HG03064 (cell line): ENCODE measurements around the gene RUNX1.
"Not testable (repeated sequence)": the region's sequence is repeated elsewhere in the genome, so short reads cannot be mapped to it uniquely, and the experiment has no call there.

ENCODE experiments used
- ATAC-seq: cut with Tn5 transposase; IDR thresholded peaks from one replicate; pipeline ENCODE4 v1.9.1; 2021; ENCODE audit warnings: low read depth; ENCODE audit not compliant: unreplicated experiment

Gene RUNX1

DNA sequence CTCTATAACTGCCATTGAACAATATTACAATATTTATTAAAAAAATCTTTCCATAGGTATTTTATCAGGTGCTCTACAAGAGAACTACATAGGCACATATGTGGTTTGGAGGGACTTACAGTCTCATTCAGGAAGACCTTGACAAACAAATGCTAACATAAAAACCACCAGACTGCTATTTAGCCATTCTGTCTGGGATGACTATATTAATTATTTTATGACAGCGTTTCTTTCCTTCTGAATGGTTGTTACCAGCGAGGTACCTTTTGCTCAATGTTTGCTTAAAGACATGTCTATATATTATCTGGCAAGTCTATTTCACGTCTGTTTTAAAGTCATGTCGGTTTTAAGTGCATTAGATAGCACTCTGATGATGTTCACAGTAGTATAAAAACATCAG, 69.7 kb downstream of the RUNX1 start:
- ATAC-seq = no peak

DNA sequence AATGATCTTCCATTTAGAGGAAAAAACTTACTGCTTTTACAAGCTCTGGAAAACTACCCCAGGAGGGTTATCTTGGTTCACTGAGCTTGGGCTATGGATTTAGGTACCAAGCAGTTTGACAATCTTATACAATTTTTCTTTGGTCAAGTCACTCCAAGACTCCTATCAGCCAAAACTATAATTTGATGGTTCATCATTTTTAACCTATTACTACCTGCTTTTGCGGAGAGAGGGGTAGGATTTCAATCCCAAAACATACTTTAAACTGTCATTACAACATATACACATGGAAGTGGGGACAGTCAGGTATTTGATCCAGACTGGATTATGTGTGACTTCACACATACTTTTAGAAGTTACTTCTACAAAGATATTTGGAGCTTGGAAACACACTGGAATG, 71.8 kb downstream of the RUNX1 start:
- no peak for ATAC-seq

DNA sequence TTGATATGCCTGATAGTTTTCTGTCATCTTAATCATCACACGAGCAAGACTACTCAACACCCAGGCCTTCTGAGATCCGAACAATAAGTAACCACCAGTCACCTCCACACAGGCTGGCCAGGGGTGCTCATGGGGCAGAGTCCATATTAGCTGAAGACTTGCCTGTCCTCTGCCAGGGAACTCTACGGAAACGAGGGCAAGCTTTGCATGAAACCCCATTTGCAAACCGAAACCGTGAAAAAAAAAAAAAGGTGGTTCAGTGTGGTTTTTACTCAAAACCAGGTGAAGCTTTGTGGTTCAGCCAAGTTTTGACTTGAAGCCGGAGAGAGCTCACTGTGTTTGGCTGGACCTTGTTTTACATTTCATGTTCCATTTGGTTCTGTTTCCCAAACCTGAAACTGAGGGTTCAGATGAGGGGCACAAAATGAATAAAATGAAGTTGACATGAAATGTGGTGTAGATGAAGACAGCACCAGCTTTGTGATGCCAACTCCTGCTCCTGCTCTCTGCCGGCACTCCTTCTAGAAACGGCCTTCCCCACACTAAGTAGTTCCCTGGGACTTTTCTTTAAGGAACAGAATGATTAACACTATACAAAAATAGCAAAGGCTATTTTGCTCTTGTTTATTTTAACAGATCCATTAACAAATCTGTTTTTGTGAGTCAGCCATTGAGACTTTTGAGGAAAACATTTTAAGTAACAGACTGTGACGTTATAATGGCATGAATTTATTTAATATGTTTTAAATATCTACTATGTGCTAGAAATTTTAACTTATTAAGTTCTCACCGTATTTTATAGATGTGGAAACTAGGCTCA, 74.7 kb downstream of the RUNX1 start:
- ATAC-seq = peak; percentile 88

DNA sequence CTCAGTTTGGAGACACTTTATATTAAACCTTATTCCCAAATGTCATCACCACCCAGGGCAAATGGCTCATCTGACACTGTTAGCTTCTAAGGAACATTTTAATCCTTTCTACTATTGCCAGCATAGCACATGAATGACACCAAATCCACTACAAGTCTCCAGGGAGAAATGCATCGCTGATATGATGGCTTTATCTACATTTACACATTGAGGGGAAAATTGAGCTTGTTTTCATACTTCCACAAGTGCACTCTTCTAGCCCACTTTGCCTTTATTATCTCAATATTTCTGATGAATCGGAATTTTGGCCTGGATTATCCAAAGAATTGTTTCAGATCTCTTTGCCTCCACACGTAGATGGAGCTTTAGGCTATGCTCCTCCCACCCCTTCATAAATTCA, 75.4 kb downstream of the RUNX1 start:
- no peak for ATAC-seq

DNA sequence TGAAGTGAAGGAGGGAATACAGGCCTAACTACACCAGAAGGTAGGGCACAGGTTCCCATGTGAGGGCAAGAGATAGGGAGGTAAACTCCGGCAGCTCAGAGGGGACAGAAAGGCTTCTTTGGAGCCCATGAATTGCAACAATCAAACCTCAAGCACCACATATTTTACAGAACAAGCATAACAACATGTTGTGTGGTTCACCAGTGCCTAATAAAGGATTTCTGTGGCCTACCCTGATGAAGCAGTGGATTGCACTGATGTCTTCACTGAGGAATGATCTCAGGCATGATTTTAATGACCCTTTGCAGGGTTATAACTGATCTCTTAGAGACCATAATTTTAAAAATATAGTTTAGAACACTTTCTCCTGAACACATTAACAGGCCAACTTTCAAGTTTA, 77.4 kb downstream of the RUNX1 start:
- ATAC-seq = no peak

DNA sequence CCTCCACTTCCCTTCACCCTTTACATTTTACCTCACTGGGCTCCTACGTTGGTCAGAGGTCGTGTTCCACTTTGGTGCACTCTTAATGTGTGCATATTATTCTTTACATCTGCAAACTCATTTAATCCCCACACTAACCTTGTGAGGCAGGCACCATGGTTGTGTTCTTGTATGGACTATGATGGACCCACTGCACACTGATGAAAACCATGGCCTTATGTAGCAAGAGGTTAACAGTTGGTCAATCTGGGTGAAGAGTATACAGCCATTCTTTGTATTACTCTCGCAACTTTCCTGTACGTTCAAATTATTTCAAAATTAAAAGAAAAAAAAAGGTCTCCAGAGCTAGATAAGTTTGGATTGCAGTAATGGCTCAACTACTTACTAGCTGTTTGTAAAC, 78.5 kb downstream of the RUNX1 start:
- no peak for ATAC-seq

DNA sequence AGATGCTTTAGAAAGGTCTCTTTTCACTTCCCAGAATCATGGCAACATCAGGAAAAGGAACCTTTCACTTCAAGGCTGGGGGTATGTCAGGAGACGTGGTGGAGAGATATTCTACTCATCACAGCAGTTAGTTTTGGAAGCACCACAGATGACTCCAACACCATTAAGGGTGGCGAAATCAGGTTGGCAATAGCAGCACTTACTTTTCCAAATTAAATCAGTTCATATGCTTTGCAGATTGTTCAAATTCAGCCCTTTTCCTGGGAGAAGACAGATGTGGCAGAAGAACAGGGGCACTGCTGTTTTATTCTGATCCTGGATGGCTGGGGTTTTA, 79.0 kb downstream of the RUNX1 start:
- no peak for ATAC-seq

DNA sequence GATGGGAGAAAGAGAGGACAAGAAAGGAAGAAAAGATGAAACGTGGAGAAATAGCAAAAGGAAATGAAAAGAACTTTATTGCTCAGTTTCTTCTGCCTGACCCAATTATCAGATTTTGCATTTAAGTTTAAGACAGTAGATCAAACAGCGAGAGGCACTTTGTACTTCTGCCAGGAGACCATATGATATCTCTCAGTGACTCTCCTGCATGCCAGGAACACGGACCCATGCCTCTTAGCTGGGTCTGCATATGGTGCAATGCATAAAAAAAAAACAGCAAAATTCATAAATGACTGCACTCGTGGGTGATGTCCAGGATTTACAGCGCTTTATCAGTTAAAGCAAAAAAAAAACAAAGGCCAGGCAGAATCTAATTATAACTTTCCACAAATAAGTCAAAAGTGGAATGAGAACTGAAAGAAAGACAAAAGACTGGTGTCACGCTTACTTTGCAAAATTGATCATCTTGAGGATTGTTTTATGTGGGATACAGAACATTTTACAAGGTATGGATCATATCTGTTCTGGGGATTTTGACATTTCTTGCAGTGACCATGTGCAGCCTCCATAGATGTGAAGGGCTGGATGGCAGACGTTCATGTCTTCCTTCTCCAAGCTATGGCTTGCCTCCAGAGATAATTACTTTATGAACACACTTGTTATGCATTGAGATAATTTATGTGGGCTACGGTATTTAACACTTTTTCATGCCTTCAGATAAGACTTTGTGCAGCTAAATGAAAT, 79.5 kb downstream of the RUNX1 start:
- no peak for ATAC-seq

DNA sequence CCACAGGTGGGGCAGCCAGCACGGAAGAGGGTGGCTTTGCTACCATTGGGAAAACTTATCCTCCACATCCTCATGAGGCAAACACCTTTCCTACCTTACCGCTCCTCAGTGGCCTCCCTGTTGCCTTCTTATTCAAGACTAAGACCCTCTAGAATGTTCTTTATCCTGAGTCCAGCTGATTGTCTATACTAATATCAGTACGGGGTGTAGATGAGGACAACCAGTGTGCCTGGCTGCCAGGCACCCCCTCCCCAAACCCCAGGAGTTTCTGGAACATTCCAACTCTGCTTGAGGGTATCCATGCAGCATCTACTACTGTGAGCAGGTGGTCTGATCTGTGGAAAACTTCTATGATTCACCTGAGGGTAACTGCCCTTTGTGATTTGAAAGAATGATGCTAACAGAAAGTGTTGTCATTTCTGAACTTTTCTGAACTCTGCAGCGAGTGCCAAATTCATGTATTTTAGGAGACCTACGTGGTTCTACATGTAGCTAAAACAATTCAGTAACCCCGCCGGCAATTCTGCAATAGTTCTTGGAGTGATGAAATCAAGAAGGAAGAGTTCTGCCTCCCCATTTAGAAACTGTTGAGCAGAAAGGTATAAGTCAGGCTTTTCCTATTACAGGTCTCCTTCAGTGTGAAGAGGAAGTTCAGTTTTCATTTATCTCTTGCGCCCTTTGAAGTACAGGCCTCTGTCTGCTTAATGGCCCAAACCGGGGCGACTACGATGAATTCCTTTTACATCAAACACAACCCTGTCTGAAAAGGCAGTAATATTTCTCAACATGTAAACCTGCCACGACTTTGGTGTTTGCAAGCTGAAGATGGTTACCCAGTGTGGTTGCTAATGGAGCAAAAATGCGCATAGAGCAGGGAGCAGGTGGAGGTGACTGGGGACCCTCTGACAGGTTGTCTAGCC, 80.4 kb downstream of the RUNX1 start:
- no peak for ATAC-seq

DNA sequence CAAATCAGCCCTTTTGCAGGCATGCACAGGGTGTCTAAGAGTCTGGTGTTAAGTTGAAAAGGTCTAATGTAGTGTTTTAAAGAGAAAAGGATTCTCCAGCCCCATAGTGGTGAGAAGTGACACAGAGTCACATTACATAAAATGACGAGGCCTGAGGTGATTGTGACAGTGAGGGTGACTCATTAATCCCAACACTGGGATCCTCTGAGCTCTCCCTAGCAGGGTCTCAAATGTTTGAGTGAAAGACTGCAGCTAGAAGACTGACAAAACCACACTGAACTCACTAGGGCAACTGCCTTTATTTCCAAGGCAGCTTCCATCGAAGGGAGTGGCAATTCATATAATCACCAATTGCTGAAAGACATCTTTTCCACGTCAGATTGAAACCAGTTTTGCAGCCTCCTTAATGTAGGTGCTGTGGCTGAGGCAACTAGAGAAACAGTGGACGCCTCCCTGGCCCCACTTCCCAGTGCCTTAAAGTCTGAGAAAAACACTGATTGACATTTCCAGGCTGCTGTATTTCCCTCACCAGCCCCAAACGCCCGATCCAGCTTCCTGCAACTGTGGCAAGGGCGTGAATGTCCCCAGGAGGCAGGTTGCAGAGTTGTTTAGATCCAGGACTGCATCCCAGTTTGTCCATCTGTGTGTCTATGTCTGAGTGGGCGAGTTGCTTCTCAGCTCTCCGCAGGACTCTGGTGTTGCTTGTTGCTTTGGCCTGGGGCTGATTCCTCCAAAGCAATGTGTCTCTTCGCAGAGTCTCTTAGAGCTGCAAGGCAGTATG, 81.4 kb downstream of the RUNX1 start:
- no peak for ATAC-seq

DNA sequence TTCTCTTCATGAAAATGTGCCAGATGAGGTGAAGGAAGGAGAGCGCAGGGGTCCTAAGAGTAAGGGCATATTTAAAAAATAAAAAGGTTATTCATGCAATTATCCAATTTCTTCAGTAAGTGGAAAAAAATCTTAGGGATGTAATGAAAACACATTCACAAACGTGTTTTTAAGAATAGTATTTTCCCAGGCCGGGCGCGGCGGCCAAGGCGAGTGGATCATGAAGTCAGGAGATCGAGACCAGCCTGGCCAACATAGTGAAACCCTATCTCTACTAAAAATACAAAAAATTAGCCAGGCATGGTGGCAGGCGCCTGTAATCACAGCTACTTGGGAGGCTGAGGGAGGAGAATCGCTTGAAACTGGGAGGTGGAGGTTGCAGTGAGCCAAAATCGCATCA, 82.2 kb downstream of the RUNX1 start:
- ATAC-seq = not testable (repeated sequence)

DNA sequence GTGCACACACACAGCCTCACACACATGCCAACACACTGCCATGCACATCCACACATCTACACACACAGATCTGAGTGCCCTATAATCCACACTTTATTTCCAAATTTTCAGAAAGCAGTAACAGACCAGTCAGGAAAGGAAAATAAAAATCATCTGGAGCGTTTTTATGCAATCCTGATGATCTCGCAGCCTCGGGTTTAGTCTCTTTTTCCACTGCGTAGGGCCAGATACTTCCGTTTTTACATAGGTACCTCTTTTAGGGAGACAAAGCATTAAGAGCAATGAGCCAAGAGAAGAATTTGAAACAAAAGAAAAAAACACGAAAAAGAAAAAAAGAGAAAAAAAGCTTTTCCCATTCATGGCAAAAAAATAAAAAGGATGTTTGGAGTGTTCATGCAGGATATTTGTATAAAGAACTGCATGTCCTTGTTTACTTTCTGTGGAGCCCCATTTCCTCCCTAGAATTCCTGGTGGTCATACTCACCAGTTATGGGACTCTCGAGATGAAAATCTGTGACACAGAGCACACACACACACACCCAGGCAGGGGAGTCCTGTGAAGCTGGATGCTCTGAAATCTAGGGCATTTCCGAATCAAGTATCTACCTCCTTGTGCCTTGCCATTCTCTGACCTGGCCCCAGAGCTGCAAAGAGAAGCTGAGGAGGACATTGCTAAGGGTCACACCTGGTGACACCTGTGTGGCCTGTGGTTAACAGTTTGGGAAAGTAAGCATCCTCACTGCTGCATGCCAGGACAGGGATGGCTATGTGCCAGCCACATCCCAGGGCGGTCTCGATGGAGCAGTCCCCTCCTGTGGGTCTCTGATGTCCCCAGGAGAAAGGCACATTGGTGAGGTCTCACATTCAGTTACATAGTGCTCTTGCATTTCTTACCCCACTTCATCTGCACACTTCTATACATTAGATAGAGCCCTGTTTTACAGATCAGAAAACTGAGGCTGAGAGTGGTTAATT, 83.6 kb downstream of the RUNX1 start:
- no peak for ATAC-seq

DNA sequence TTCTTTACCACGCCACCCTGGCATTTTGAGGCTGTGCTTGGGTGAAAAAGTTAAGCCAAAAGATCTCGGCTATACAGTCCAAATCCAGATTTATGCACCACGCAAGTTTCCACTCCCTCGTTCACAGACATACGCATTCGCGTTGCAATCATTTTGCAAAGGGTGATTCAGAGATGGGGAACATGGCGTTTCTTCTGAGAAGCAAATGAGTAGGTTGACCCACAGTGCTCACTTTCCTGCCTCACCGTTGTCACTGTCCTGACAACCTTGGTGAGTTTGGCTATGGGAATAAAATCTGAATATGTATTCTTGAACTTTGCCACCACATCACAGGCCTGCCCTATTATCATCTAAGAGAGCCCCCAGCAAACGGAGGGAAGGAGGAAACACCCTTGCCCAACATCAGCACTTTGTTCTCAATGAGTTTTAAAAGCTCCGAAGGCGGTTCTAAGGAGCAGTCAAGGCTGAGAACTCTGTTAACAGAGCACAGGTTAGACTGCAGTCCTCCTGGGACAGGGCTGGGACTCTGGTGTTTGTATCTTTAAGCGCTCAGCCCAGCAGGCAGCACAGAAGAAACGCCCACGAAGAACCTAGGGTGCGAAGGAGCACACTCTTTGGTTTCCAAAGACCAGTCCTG, 86.4 kb downstream of the RUNX1 start:
- ATAC-seq = no peak

DNA sequence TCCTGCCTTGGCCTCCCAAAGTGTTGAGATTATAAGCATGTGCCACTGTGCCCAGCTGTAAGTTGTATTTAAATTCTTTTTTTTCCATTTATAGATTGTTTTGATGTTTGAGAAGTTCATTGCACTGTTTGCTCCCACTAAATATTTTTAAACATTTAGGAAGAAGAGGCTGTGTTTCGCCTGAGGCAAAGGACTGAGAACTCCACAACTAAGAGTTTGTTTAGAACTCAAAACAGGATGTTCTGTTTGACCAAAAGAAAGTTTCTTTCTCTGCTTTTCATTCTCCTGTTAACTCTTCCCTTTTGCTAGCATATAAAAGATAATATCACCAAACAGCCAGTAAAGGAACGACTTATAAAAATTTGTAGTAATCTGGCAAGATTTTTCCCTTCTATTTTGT, 87.0 kb downstream of the RUNX1 start:
- no peak for ATAC-seq

DNA sequence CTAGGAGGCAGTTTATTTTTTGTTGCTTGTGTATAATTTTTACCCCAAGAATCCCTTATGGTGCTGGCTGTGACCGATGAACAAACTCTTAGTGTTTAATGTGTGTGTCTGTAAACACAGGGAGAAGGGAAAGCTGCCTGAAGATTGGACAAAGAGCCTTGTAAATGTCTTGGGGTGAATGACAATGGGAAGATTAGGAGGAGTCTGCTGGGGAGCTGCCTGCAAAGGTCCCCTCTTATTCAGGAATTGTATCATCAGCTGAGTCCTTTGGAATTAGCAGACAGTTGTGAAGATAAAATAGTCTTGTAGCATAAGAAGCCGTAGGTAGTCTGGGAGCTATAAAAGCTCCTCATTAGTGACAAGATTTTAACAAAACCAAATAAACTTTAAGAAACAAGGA, 88.4 kb downstream of the RUNX1 start:
- no peak for ATAC-seq

DNA sequence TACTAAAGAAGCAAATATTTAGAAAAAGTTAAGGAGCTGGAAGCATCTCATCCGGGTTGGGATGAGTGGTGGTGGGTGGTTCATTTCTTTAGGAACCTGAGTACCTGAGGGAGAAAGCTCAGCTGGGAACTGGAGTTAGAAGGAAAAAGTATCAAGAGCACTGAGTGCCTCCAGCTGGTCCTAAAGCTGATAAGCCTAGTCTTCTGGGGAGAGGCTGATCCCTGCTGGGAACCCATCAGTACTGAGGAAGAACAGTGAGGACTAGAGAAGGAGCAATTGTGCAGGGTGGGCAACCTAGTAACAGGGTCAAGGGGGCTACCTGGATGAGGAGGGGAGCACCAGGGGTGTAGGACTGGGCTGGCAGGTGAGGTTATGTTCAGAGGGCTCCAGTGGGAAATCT, 89.5 kb downstream of the RUNX1 start:
- ATAC-seq = no peak

DNA sequence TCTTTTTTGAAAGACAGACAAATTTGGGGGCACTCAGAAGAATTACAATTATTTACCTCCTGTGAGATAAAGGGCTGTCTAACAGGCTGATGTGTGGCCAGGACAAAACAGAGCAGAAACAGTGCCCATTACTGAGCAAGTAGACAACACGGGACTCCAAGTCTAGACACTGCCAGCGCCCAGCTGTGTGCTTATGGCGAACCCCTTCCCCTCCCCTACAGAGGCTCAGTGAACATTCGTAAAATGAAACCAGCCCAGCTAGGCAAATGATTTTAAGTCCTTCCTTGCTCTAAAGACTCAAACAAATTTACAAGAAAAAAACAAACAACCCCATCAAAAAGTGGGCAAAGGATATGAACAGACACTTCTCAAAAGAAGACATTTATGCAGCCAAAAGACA, 91.1 kb downstream of the RUNX1 start:
- ATAC-seq = no peak

DNA sequence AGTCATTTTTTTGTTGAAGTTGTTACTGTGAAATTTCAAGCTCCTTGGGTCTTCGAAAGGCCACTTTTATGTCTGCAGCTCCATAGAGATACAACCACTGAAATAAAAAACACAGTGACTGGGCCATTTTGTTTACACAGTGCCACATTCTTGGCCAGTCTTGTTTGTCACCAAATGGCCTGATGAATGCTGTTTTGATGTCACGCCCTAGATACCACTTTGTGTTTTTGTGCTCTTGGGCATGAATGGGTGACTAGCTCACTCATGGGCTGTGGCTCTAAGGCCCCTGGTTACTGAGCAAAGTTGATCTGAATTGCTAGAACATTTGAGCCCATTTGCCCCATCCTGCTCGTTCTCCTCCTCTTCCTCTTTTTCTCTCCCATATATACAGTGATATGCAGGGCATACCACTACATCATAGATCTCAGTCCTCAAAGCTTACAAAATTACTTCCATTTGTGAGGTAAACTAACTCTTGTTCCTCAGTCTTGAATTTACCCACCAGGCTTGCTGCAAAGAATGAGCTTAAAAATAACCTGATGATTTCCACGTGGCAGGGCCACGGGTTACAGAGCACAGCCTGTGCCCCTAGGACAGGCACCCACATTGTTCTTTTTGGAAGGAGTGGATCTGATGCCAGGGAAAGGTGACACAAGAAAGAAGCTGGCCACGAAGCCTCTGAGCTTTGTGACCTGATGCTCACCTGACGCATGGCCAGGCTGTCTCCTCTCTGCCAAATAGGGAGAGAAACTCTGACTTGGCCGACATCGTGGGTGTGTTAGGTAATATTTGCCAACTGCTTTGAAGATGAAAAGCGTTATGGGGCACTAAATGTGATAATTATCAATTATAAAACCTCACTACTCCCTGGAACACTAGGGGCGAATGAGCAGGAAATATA, 92.4 kb downstream of the RUNX1 start:
- no peak for ATAC-seq
